HTERT RPE-1 (cell line): ENCODE results near the gene FAM184A.

Experiments used
- in situ Hi-C: fragments of 300-500 bp; cut with MboI; formaldehyde crosslinking; loops from 4 replicates; pipeline ENCODE4 v1.14.3; 2020; ENCODE audit warnings: low sequenced_read_pairs

The FAM184A gene

DNA sequence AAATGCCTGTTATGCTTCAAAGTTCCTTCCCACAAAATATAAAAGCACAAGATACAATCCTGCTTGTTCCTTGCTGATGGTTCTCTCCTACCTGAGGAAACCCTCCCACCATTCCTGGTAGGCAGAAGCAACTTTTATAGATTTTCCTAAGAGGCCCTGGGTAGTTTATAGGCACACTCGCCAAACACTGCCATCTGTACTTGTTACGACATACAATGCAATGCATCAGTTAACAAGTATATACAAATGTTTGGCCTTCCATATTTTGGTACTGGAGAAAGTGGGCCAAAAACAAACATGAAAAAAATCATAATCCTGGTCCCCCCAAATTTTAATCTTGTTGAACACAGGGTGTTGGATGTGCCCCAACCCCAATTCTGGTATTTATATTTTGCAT is 160.1 kb downstream of the FAM184A start:
- in situ Hi-C loops, result no loop called here

GRCh38 chr6:118917546-118918328 is 160.7 kb downstream of the FAM184A start:
- in situ Hi-C loops, result no loop called here

- in situ Hi-C loops, result no loop called here
Measured at GRCh38 chr6:118914598-118914997, 163.9 kb downstream of the FAM184A start.

- in situ Hi-C loops, result no loop called here
Measured at GRCh38 chr6:118913161-118913560, 165.3 kb downstream of the FAM184A start.

DNA sequence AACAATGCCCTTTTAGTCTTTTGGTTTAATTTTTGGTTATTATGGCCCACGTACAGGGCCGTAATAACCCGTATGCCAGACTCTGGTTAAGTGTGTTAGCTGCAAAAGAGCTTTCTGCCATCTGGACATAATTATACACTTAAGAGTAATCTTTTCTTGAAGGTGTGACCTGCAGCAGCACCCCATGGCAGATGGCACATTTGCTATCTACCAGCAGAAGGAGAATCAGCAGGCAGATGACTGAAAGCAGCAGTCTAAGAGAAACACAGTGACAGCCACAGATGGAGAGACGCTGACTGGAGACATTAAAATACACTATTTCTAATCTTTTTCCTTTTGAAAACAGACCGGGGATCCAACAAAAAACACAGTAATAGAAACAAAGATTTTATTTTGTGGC is 165.8 kb downstream of the FAM184A start:
- in situ Hi-C loops, result no loop called here
